DND-41 (cell line): Measurements from ENCODE around the gene DIRAS1.

Experiments
- EZH2 ChIP-seq: IDR thresholded peaks from 3 replicates; pipeline ENCODE4 v1.6.1; 2012; ENCODE audit warnings: borderline replicate concordance, low read depth, mild to moderate bottlenecking, moderate library complexity, low read length, inconsistent platforms; ENCODE audit not compliant: severe bottlenecking
- TF ChIP-seq, protein P1 (sequence below): IDR thresholded peaks from 2 replicates; pipeline ENCODE4 v1.5.1; 2012; ENCODE audit warnings: borderline replicate concordance, low read length, moderate library complexity, mild to moderate bottlenecking; ENCODE audit not compliant: poor library complexity, severe bottlenecking; ENCODE audit errors: extremely low read depth

DNA sequence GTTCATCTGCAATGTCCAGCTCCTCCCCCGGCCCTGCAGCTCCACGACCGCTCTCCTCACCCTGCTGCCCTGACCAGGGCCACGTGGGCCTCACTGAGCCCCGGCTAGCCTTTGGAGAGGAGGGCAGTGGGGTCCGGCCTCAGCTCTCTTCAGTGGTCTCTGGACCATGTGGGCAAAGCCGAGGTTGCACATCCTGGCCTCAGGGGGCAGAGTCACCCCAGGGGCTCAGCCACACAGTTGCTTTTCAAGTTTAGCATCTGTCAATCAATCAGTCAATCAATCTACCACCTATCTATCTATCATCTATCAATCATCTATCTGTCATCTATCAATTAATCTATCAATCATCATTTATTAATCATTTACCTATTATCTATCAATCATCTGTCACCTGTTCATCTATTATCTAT lies 3.0 kb upstream of the DIRAS1 start:
- TF ChIP-seq, protein P1, sequence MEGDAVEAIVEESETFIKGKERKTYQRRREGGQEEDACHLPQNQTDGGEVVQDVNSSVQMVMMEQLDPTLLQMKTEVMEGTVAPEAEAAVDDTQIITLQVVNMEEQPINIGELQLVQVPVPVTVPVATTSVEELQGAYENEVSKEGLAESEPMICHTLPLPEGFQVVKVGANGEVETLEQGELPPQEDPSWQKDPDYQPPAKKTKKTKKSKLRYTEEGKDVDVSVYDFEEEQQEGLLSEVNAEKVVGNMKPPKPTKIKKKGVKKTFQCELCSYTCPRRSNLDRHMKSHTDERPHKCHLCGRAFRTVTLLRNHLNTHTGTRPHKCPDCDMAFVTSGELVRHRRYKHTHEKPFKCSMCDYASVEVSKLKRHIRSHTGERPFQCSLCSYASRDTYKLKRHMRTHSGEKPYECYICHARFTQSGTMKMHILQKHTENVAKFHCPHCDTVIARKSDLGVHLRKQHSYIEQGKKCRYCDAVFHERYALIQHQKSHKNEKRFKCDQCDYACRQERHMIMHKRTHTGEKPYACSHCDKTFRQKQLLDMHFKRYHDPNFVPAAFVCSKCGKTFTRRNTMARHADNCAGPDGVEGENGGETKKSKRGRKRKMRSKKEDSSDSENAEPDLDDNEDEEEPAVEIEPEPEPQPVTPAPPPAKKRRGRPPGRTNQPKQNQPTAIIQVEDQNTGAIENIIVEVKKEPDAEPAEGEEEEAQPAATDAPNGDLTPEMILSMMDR = peak; percentile 20
- TF ChIP-seq EZH2 = no peak
